Hepatocyte (in vitro differentiated cells): ENCODE measurements around the gene MYL5. TPM values are rescaled to one million over a fixed set of nuclear protein-coding genes. Genes with fewer than 3 reads are reported as not detected.

Experiments
- DNase-seq: peaks from one replicate; pipeline ENCODE4 v3.0.0-alpha.2; 2016; ENCODE audit warnings: low spot score
- H2AFZ ChIP-seq: fragments of 200-600 bp; sonication (generic); 2 replicates; pipeline ENCODE4 v1.6.0; 2016; ENCODE audit warnings: antibody characterized with exemption, mild to moderate bottlenecking
- H3K27ac ChIP-seq: fragments of 200-600 bp; sonication (generic); 2 replicates; pipeline ENCODE4 v1.5.1; 2016; ENCODE audit warnings: mild to moderate bottlenecking
- H3K27me3 ChIP-seq: fragments of 200-600 bp; sonication (generic); 2 replicates; pipeline ENCODE4 v1.6.1; 2016
- H3K36me3 ChIP-seq: fragments of 200-600 bp; sonication (generic); replicated peaks from 2 replicates; pipeline ENCODE4 v1.5.1; 2016; ENCODE audit warnings: low read depth; ENCODE audit not compliant: insufficient read depth
- H3K4me1 ChIP-seq: fragments of 200-600 bp; sonication (generic); 2 replicates; pipeline ENCODE4 v1.5.1; 2016; ENCODE audit warnings: mild to moderate bottlenecking, moderate library complexity; ENCODE audit not compliant: insufficient read depth
- H3K4me2 ChIP-seq: fragments of 200-600 bp; sonication (generic); 2 replicates; pipeline ENCODE4 v1.6.0; 2016
- H3K4me3 ChIP-seq: fragments of 200-600 bp; sonication (generic); 2 replicates; pipeline ENCODE4 v1.5.1; 2016; ENCODE audit warnings: mild to moderate bottlenecking
- H3K79me2 ChIP-seq: fragments of 200-600 bp; sonication (generic); 2 replicates; pipeline ENCODE4 v1.6.0; 2017; ENCODE audit warnings: mild to moderate bottlenecking
- H3K9me2 ChIP-seq: fragments of 200-600 bp; sonication (generic); replicated peaks from 2 replicates; pipeline ENCODE4 v1.6.0; 2017; ENCODE audit warnings: mild to moderate bottlenecking; ENCODE audit not compliant: insufficient read depth
- H3K9me3 ChIP-seq: fragments of 200-600 bp; sonication (generic); 2 replicates; pipeline ENCODE4 v1.5.1; 2016; ENCODE audit warnings: low read depth, mild to moderate bottlenecking
- H4K20me1 ChIP-seq: fragments of 200-600 bp; sonication (generic); 2 replicates; pipeline ENCODE4 v1.6.0; 2016; ENCODE audit warnings: mild to moderate bottlenecking; ENCODE audit not compliant: insufficient read depth, poor library complexity, severe bottlenecking
- EZH2 ChIP-seq: fragments of 200-600 bp; sonication (generic); IDR thresholded peaks from 2 replicates; pipeline ENCODE4 v1.6.1; 2016; ENCODE audit warnings: antibody characterized with exemption, mild to moderate bottlenecking, borderline replicate concordance
- EZH2phosphoT487 ChIP-seq: fragments of 200-600 bp; sonication (generic); IDR thresholded peaks from one replicate; pipeline ENCODE4 v1.6.1; 2018; ENCODE audit warnings: antibody characterized with exemption, mild to moderate bottlenecking, low read depth, moderate library complexity; ENCODE audit not compliant: unreplicated experiment, severe bottlenecking
- WGBS: methylation state at CpG from one replicate; pipeline ENCODE4 v1.1.6; 2016; ENCODE audit warnings: low lambda C conversion rate; ENCODE audit errors: missing lambda C conversion rate; 5-methylcytosine and 5-hydroxymethylcytosine counted together
- polyA plus RNA-seq: library from polyadenylated mRNA; unstranded; fragments of >200 nt; fragmentation: Nextera tagmentation; extraction: Ambion mirVana; gene quantifications from 2 replicates; pipeline ENCODE4 v1.2.1, GENCODE V29; 2016
- total RNA-seq: library from RNA; depleted of rRNA; stranded (reverse); fragments of >200 nt; gene quantifications from 2 replicates; pipeline ENCODE4 v1.2.3, GENCODE V29; 2014
- TF ChIP-seq, protein P1 (sequence below): fragments of 200-600 bp; sonication (generic); IDR thresholded peaks from 2 replicates; pipeline ENCODE4 v1.5.1; 2016; ENCODE audit warnings: antibody characterized with exemption, mild to moderate bottlenecking; ENCODE audit not compliant: poor library complexity

Gene MYL5
- total and polyA plus RNA-seq, 2 experiments from 2014 or later, result 12.6 to 25.1 TPM

- Histone ChIP-seq H3K79me2 (peaks cover 62% of the 10 kb centered on the region), H3K4me1 (peaks cover 18% of the 10 kb centered on the region), H3K9me3 (no peaks in the 10 kb centered on the region), H3K4me2 (peak overlapping the region; percentile 96), H3K4me3 (peak overlapping the region; percentile 29), H3K27me3 (no peaks in the 10 kb centered on the region), H4K20me1 (peaks cover 46% of the 10 kb centered on the region), H3K9me2 (no peaks in the 10 kb centered on the region), H3K36me3 (no peaks in the 10 kb centered on the region), H2AFZ (no peak overlapping the region), H3K27ac (no peak overlapping the region)
- DNase-seq, result no peak
- 71% methylated on average over 17 of the region's 21 CpGs for WGBS
- TF ChIP-seq EZH2 (no peak), EZH2phosphoT487 (no peak)
- TF ChIP-seq, protein P1, sequence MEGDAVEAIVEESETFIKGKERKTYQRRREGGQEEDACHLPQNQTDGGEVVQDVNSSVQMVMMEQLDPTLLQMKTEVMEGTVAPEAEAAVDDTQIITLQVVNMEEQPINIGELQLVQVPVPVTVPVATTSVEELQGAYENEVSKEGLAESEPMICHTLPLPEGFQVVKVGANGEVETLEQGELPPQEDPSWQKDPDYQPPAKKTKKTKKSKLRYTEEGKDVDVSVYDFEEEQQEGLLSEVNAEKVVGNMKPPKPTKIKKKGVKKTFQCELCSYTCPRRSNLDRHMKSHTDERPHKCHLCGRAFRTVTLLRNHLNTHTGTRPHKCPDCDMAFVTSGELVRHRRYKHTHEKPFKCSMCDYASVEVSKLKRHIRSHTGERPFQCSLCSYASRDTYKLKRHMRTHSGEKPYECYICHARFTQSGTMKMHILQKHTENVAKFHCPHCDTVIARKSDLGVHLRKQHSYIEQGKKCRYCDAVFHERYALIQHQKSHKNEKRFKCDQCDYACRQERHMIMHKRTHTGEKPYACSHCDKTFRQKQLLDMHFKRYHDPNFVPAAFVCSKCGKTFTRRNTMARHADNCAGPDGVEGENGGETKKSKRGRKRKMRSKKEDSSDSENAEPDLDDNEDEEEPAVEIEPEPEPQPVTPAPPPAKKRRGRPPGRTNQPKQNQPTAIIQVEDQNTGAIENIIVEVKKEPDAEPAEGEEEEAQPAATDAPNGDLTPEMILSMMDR, result no peak
Observed at GRCh38 chr4:706834-707598, 32.7 kb downstream of the MYL5 start.

DNA sequence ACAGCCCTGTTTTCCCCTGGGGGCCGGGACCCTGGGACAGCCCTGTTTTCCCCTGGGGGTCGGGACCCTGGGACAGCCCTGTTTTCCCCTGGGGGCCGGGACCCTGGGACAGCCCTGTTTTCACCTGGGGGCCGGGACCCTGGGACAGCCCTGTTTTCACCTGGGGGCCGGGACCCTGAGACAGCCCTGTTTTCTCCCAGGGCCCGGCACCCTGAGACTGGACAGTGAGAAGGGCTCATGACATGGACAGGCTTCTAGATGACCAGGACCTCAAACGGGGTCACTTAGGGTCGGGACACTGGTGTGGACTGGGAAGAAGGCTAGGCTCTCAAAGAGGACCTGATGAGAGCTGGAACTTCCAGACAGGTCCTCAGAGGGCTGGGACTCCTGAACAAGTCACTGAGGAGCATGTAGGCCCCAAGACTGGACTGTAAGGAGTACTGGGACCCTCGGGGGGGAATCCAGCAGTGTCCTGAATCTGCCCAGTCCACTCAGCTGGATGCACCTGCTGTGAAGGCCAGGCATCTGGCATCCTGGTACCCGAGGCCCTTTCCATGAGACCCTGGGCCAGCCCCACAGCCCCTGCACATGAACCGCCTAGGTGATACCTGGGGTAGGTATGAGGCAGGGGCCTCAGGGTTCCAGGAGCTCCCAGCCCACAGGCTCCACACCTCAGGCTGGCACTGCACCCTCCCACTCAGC, 33.7 kb downstream of the MYL5 start:
- no peak overlapping the region for H2AFZ ChIP-seq
- DNase-seq, result no peak
- no peaks in the 10 kb centered on the region for H3K27me3 ChIP-seq
- WGBS, result 96% methylated on average over 11 of the region's 11 CpGs
- no peaks in the 10 kb centered on the region for H3K9me2 ChIP-seq
- TF ChIP-seq EZH2 (no peak), EZH2phosphoT487 (no peak)
- TF ChIP-seq, protein P1, result no peak
- H4K20me1 ChIP-seq, result peaks cover 56% of the 10 kb centered on the region
- H3K27ac ChIP-seq, result no peak overlapping the region
- peak overlapping the region; percentile 96 for H3K4me2 ChIP-seq
- no peak overlapping the region for H3K4me3 ChIP-seq
- H3K36me3 ChIP-seq, result no peaks in the 10 kb centered on the region
- no peaks in the 10 kb centered on the region for H3K9me3 ChIP-seq
- H3K79me2 ChIP-seq, result peaks cover 72% of the 10 kb centered on the region
- H3K4me1 ChIP-seq, result peaks cover 18% of the 10 kb centered on the region

GRCh38 chr4:708631-708933, 34.2 kb downstream of the MYL5 start:
- Histone ChIP-seq H3K9me3 (no peaks in the 10 kb centered on the region), H3K27ac (no peak overlapping the region), H3K79me2 (peaks cover 77% of the 10 kb centered on the region), H3K9me2 (no peaks in the 10 kb centered on the region), H3K4me1 (peaks cover 18% of the 10 kb centered on the region), H2AFZ (no peak overlapping the region), H3K4me2 (peak overlapping the region; percentile 96), H3K4me3 (no peak overlapping the region), H3K27me3 (no peaks in the 10 kb centered on the region), H3K36me3 (no peaks in the 10 kb centered on the region), H4K20me1 (peaks cover 61% of the 10 kb centered on the region)
- TF ChIP-seq EZH2, result no peak
- TF ChIP-seq EZH2phosphoT487, result no peak
- TF ChIP-seq, protein P1, result no peak
- no peak for DNase-seq
- WGBS, result 94% methylated on average over 6 of the region's 6 CpGs
